GM12878 (cell line): ENCODE measurements around the gene PRDM15. TPM values are rescaled to one million over a fixed set of nuclear protein-coding genes. Genes with fewer than 3 reads are reported as not detected.

Source experiments
- ATAC-seq: fragments of 200-7000 bp; cut with Tn5 transposase; 3 replicates; pipeline ENCODE4 v1.9.1; 2020; ENCODE audit warnings: mild to moderate bottlenecking, moderate library complexity
- BruUV-seq: library from RNA; stranded (reverse); fragments of 400-500 nt; replicated peaks from 2 replicates; lab custom pipeline; 2021; lab: Mats Ljungman, UMichigan
- CTCF ChIA-PET: fragments of 300-600 bp; sonication (Branson Sonifier 250); formaldehyde crosslinking; extraction: SDS; loops from one replicate; lab custom pipeline; 2021; ENCODE audit warnings: inconsistent platforms; lab: Yijun Ruan, JAX
- POLR2A ChIA-PET: fragments of 350-600 bp; formaldehyde crosslinking; extraction: SDS; loops from one replicate; lab custom pipeline; 2021; ENCODE audit warnings: inconsistent platforms; lab: Charles Lee
- RAD21 ChIA-PET: fragments of 300-600 bp; sonication (Branson Sonifier 250); formaldehyde crosslinking; loops from one replicate; lab custom pipeline; 2023; ENCODE audit warnings: antibody characterized with exemption; ENCODE audit not compliant: unreplicated experiment; lab: Charles Lee
- SMC1A ChIA-PET: fragments of 300-600 bp; sonication (Branson Sonifier 250); formaldehyde crosslinking; loops from one replicate; lab custom pipeline; 2023; ENCODE audit not compliant: unreplicated experiment, uncharacterized antibody; lab: Charles Lee
- DNase-seq: peaks from one replicate; pipeline ENCODE4 v3.0.0-alpha.2; 2011; ENCODE audit warnings: low read depth, low spot score
- FAIRE-seq: peaks from 3 replicates; lab custom pipeline; 2011; peaks lifted over from hg19 to GRCh38; lab: Jason Lieb, UNC
- H2AFZ ChIP-seq: 2 replicates; pipeline ENCODE4 v1.6.0; 2011; ENCODE audit warnings: low read depth, low read length, control low read depth; ENCODE audit not compliant: control insufficient read depth
- H3K27ac ChIP-seq: 2 replicates; pipeline ENCODE4 v1.5.1; 2011; ENCODE audit warnings: control low read depth; ENCODE audit not compliant: control insufficient read depth, insufficient read depth
- H3K27me3 ChIP-seq, 2 experiments: replicated peaks in 1 of 2; 2 replicates each; pipeline versions ENCODE4 v1.6.0 to v1.6.1; 2011; ENCODE audit warnings: low read length in 1 of 2; ENCODE audit not compliant: control insufficient read depth in 2 of 2, insufficient read depth in 2 of 2
- H3K36me3 ChIP-seq, 2 experiments: 2 replicates each; pipeline ENCODE4 v1.5.1; 2011; ENCODE audit warnings: low read length in 1 of 2; ENCODE audit not compliant: control insufficient read depth in 2 of 2, insufficient read depth in 2 of 2
- H3K4me1 ChIP-seq: 2 replicates; pipeline ENCODE4 v1.6.1; 2011; ENCODE audit warnings: mild to moderate bottlenecking, low read length, moderate library complexity, mixed read lengths; ENCODE audit not compliant: control insufficient read depth, insufficient read depth
- H3K4me2 ChIP-seq: 2 replicates; pipeline ENCODE4 v1.6.0; 2011; ENCODE audit warnings: control low read depth; ENCODE audit not compliant: control insufficient read depth, insufficient read depth
- H3K4me3 ChIP-seq: fragments of 200-600 bp; sonication (generic); 2 replicates; pipeline ENCODE4 v1.5.1; 2016
- H3K79me2 ChIP-seq: 2 replicates; pipeline ENCODE4 v1.6.0; 2011; ENCODE audit warnings: low read length; ENCODE audit not compliant: control insufficient read depth, insufficient read depth
- H3K9ac ChIP-seq: 2 replicates; pipeline ENCODE4 v1.8.0; 2011; ENCODE audit warnings: low read length, control low read depth, mixed read lengths; ENCODE audit not compliant: control insufficient read depth, insufficient read depth
- H3K9me3 ChIP-seq: replicated peaks from 3 replicates; pipeline ENCODE4 v1.5.1; 2011; ENCODE audit warnings: mild to moderate bottlenecking, low read length; ENCODE audit not compliant: control insufficient read depth, insufficient read depth
- H4K20me1 ChIP-seq: 2 replicates; pipeline ENCODE4 v1.6.0; 2011; ENCODE audit not compliant: control insufficient read depth, insufficient read depth
- HDGF ChIP-seq: fragments of 450-650 bp; IDR thresholded peaks from 2 replicates; pipeline ENCODE4 v1.6.1; 2016; ENCODE audit warnings: antibody characterized with exemption
- POLR2A ChIP-seq: IDR thresholded peaks from 2 replicates; pipeline ENCODE4 v1.6.1; 2011; ENCODE audit warnings: low read depth, mild to moderate bottlenecking, low read length
- SREBF2 ChIP-seq: IDR thresholded peaks from 2 replicates; pipeline ENCODE4 v1.6.1; 2012; ENCODE audit warnings: mild to moderate bottlenecking, low read length
- ZNF384 ChIP-seq: IDR thresholded peaks from 2 replicates; pipeline ENCODE4 v1.6.1; 2012; ENCODE audit warnings: low read depth, mild to moderate bottlenecking, low read length, improper control_type of control experiment, borderline replicate concordance
- WGBS: methylation state at CpG from one replicate; pipeline ENCODE4 v1.1.6; 2016; ENCODE audit warnings: low lambda C conversion rate; ENCODE audit not compliant: insufficient replicate concordance, insufficient coverage; ENCODE audit errors: missing lambda C conversion rate; 5-methylcytosine and 5-hydroxymethylcytosine counted together
- in situ Hi-C: fragments of 300-500 bp; cut with MboI; formaldehyde crosslinking; loops from 9 replicates; pipeline ENCODE4 v1.14.3; 2018; ENCODE audit warnings: mixed read lengths
- intact Hi-C: fragments of 100-400 bp; cut with micrococcal nuclease; formaldehyde crosslinking; loops from one replicate; pipeline ENCODE4 v1.14.2; 2022; ENCODE audit not compliant: unreplicated experiment
- polyA plus RNA-seq, 11 experiments: library from polyadenylated mRNA; depleted of rRNA in 4 of 11; unstranded in 6 of 11; stranded (reverse) in 5 of 11; fragments of >200 nt; fragmentation: Nextera tagmentation in 4 of 11; fragmentation: Illumina TruSeq in 1 of 11; extraction: Ambion mirVana in 4 of 11; extraction: Trizol in 1 of 11; gene quantifications; 1 replicate in 1 of 11; 2 replicates in 10 of 11; pipeline versions ENCODE4 v1.2.1 to v1.2.3, GENCODE V29; 2011 to 2016; ENCODE audit warnings: inconsistent platforms in 2 of 11, missing spikeins in 2 of 11, low read depth in 1 of 11
- total RNA-seq, 4 experiments: library from RNA; depleted of rRNA in 3 of 4; stranded (reverse); fragments of >200 nt in 3 of 4; fragmentation: Illumina TruSeq in 1 of 4; extraction: Trizol in 1 of 4; gene quantifications; 2 replicates each; pipeline versions ENCODE4 v1.2.1 to v1.2.3, GENCODE V29; 2013 to 2021
- TF ChIP-seq, protein P1 (sequence below): fragments of 450-650 bp; IDR thresholded peaks from 2 replicates; pipeline ENCODE4 v1.6.1; 2017; ENCODE audit warnings: mild to moderate bottlenecking, moderate library complexity

PRDM15 gene
- total and polyA plus RNA-seq, 10 of the 15 experiments (the other 5 are each of a cell fraction or from before 2014, with no cell fraction given): 2.2 to 16.0 (median 8.6) TPM

DNA sequence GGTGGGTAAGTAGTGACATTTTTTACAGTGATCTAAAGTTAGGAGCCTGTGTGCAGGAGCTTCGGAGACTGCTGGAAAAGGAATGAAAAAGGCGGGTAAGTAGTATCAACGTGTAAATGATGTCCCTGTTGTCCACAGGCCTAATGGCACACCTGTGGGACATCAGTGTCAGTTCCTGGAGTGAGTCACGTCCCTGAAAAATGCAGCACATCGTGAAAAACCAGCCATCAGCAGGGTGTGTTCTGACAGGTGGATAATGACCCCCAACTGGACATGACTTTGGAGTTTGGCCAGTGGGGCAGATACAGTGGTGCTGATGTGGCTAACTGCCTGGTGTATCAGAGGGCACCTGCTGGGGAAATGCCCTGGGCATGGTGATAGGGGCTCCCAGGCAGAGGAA lies 12.0 kb upstream of the PRDM15 start:
- Histone ChIP-seq H3K79me2 (no peaks in the 10 kb centered on the region), H3K27ac (no peak overlapping the region), H3K9ac (no peak overlapping the region), H2AFZ (no peak overlapping the region), H3K4me3 (no peak overlapping the region), H3K4me1 (peaks cover 4% of the 10 kb centered on the region; the same call in 1 of the 2 replicates), H3K27me3 (no peaks in the 10 kb centered on the region), H4K20me1 (no peaks in the 10 kb centered on the region), H3K9me3 (no peaks in the 10 kb centered on the region), H3K36me3 (peaks cover 1 to 12% of the 10 kb centered on the region in 2 experiments; a peak in 2 of 4 replicates), H3K4me2 (no peak overlapping the region)
- ChIA-PET CTCF (interaction anchor here (1.6 kb wide), 1 partner anchor 11 kb away, joined by 6 read pairs; the partner anchor contains the start of gene PRDM15), POLR2A (no interaction called here), RAD21 (no interaction called here), SMC1A (no interaction called here)
- 86% methylated on average over 5 of the region's 5 CpGs for WGBS
- intact Hi-C loops: no loop called here
- in situ Hi-C loops: no loop called here
- FAIRE-seq (no peak), DNase-seq (no peak), ATAC-seq (no peak)
- TF ChIP-seq, protein P1, sequence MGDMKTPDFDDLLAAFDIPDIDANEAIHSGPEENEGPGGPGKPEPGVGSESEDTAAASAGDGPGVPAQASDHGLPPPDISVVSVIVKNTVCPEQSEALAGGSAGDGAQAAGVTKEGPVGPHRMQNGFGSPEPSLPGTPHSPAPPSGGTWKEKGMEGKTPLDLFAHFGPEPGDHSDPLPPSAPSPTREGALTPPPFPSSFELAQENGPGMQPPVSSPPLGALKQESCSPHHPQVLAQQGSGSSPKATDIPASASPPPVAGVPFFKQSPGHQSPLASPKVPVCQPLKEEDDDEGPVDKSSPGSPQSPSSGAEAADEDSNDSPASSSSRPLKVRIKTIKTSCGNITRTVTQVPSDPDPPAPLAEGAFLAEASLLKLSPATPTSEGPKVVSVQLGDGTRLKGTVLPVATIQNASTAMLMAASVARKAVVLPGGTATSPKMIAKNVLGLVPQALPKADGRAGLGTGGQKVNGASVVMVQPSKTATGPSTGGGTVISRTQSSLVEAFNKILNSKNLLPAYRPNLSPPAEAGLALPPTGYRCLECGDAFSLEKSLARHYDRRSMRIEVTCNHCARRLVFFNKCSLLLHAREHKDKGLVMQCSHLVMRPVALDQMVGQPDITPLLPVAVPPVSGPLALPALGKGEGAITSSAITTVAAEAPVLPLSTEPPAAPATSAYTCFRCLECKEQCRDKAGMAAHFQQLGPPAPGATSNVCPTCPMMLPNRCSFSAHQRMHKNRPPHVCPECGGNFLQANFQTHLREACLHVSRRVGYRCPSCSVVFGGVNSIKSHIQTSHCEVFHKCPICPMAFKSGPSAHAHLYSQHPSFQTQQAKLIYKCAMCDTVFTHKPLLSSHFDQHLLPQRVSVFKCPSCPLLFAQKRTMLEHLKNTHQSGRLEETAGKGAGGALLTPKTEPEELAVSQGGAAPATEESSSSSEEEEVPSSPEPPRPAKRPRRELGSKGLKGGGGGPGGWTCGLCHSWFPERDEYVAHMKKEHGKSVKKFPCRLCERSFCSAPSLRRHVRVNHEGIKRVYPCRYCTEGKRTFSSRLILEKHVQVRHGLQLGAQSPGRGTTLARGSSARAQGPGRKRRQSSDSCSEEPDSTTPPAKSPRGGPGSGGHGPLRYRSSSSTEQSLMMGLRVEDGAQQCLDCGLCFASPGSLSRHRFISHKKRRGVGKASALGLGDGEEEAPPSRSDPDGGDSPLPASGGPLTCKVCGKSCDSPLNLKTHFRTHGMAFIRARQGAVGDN: no peak
- TF ChIP-seq POLR2A: no peak
- TF ChIP-seq HDGF: no peak
- no peak for TF ChIP-seq ZNF384
- no peak for TF ChIP-seq SREBF2
- BruUV-seq: no TSS peak
